ENCODE results near the gene WFIKKN2.
"Not testable (repeated sequence)": the region's sequence is repeated elsewhere in the genome, so short reads cannot be mapped to it uniquely, and the experiment has no call there.

WFIKKN2 gene

GRCh38 chr17:50858486-50859225, 23.3 kb downstream of the WFIKKN2 start:
- no peak for DNase-seq

GRCh38 chr17:50859727-50860126, 24.3 kb downstream of the WFIKKN2 start:
- not testable (repeated sequence) for DNase-seq

GRCh38 chr17:50861334-50861676, 25.9 kb downstream of the WFIKKN2 start:
- DNase-seq = no peak

GRCh38 chr17:50861822-50862528, 26.6 kb downstream of the WFIKKN2 start:
- no peak for DNase-seq

- DNase-seq = peak; percentile 46
Observed at GRCh38 chr17:50863221-50863843, 27.9 kb downstream of the WFIKKN2 start.

GRCh38 chr17:50863931-50864330, 28.5 kb downstream of the WFIKKN2 start:
- DNase-seq = no peak

GRCh38 chr17:50864747-50865059, 29.3 kb downstream of the WFIKKN2 start:
- no peak for DNase-seq

- peak; percentile 61 for DNase-seq
Observed at GRCh38 chr17:50865060-50865867, 29.9 kb downstream of the WFIKKN2 start.

- DNase-seq = no peak
Observed at GRCh38 chr17:50865868-50866260, 30.5 kb downstream of the WFIKKN2 start.

- peak; percentile 98 for DNase-seq
Observed at GRCh38 chr17:50866261-50866949, 31.0 kb downstream of the WFIKKN2 start, which contains the start of gene TOB1. TSS of gene TOB1 (minus strand) at chr17:50866354. CDS start at chr17:50864017, 2,337 bp downstream.

- DNase-seq = no peak
Observed at GRCh38 chr17:50866950-50867362, 31.6 kb downstream of the WFIKKN2 start.

- peak; percentile 89 for DNase-seq
Observed at GRCh38 chr17:50867363-50868139, 32.2 kb downstream of the WFIKKN2 start.

- DNase-seq = no peak
Observed at GRCh38 chr17:50868140-50868438, 32.7 kb downstream of the WFIKKN2 start.

- DNase-seq = no peak
Observed at GRCh38 chr17:50868602-50869001, 33.2 kb downstream of the WFIKKN2 start.

- peak; percentile 74 for DNase-seq
Observed at GRCh38 chr17:50871364-50871763, 36.0 kb downstream of the WFIKKN2 start.

GRCh38 chr17:50871898-50872297, 36.5 kb downstream of the WFIKKN2 start:
- no peak for DNase-seq

GRCh38 chr17:50872710-50873424, 37.5 kb downstream of the WFIKKN2 start:
- DNase-seq = peak; percentile 62

- no peak for DNase-seq
Observed at GRCh38 chr17:50875074-50875473, 39.7 kb downstream of the WFIKKN2 start.

- DNase-seq = not testable (repeated sequence)
Observed at GRCh38 chr17:50877042-50877441, 41.7 kb downstream of the WFIKKN2 start.

GRCh38 chr17:50877838-50878237, 42.5 kb downstream of the WFIKKN2 start:
- DNase-seq = no peak

- DNase-seq = no peak
Observed at GRCh38 chr17:50879086-50879485, 43.7 kb downstream of the WFIKKN2 start.

Data from CD4-positive, alpha-beta T cell treated with Interleukin-12 subunit alpha and Interleukin-12 subunit beta, for 1 hour (primary cell).